LNCaP clone FGC (cell line): Measurements from ENCODE around the gene ADAM10.

Experiments
- DNase-seq: peaks from one replicate; pipeline ENCODE4 v3.0.0-alpha.2; 2011; ENCODE audit warnings: low read depth
- H3K4me3 ChIP-seq: 2 replicates; pipeline ENCODE4 v1.5.1; 2011; ENCODE audit warnings: mild to moderate bottlenecking, low read depth, low read length, control low read depth
- TF ChIP-seq, protein P1 (sequence below): IDR thresholded peaks from 2 replicates; pipeline ENCODE4 v1.5.1; 2012; ENCODE audit warnings: mild to moderate bottlenecking; ENCODE audit not compliant: control insufficient read depth, insufficient read depth; ENCODE audit errors: extremely low read depth

ADAM10 gene

DNA sequence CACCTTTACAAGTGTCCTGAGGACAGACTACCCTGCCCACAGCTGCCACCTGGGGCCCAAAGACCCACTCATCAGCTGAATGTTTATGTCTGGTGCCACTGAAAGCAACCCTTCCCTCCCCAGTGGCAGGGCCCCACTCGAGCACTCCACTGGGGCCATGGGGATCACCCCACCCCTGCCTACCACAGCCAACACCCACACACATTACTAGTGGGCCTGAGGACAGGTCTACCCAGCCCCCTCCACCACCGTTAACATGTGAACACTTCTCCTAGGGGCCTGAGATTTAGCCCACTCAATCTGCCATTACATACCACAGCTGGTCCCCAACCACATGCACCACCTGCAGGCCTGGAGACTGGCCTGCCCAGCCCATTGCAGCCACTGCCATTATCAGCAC is 52.3 kb downstream of the ADAM10 start:
- TF ChIP-seq, protein P1, sequence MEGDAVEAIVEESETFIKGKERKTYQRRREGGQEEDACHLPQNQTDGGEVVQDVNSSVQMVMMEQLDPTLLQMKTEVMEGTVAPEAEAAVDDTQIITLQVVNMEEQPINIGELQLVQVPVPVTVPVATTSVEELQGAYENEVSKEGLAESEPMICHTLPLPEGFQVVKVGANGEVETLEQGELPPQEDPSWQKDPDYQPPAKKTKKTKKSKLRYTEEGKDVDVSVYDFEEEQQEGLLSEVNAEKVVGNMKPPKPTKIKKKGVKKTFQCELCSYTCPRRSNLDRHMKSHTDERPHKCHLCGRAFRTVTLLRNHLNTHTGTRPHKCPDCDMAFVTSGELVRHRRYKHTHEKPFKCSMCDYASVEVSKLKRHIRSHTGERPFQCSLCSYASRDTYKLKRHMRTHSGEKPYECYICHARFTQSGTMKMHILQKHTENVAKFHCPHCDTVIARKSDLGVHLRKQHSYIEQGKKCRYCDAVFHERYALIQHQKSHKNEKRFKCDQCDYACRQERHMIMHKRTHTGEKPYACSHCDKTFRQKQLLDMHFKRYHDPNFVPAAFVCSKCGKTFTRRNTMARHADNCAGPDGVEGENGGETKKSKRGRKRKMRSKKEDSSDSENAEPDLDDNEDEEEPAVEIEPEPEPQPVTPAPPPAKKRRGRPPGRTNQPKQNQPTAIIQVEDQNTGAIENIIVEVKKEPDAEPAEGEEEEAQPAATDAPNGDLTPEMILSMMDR: no peak
- DNase-seq: no peak

DNA sequence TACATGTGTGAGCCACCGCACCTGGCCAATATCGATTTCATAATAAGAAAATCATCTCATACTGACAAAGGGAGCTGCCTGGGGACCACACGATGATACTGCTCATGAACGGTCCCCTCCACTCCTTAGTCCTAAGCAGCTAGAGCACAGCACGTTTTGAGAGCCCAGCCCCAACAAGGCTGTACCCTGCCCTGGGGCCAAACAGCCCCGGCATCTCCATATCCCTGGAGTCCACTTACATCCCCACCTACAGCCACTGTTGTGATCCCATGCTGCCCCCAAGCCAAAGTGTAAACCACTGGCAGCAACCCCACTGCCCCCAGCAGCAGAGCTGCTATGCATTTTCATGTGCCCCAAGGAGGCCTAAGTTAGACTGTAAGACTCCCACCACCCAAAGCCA is 52.8 kb downstream of the ADAM10 start:
- TF ChIP-seq, protein P1: no peak
- no peak overlapping the region for H3K4me3 ChIP-seq
- DNase-seq: no peak

More for the DNA sequence above, 52.3 kb downstream of the ADAM10 start:
- no peak overlapping the region for H3K4me3 ChIP-seq

GRCh38 chr15:58694641-58695398 is 54.7 kb downstream of the ADAM10 start:
- TF ChIP-seq, protein P1: no peak
- DNase-seq: no peak

GRCh38 chr15:58690703-58691102 is 58.8 kb downstream of the ADAM10 start:
- no peak for DNase-seq
- no peak overlapping the region for H3K4me3 ChIP-seq
- TF ChIP-seq, protein P1: no peak

More at GRCh38 chr15:58694641-58695398, 54.7 kb downstream of the ADAM10 start:
- no peak overlapping the region for H3K4me3 ChIP-seq

GRCh38 chr15:58689646-58690045 is 59.9 kb downstream of the ADAM10 start:
- DNase-seq: no peak
- TF ChIP-seq, protein P1: no peak

GRCh38 chr15:58686286-58686685 is 63.2 kb downstream of the ADAM10 start:
- TF ChIP-seq, protein P1: no peak
- no peak overlapping the region for H3K4me3 ChIP-seq
- no peak for DNase-seq

More at GRCh38 chr15:58689646-58690045, 59.9 kb downstream of the ADAM10 start:
- no peak overlapping the region for H3K4me3 ChIP-seq

- TF ChIP-seq, protein P1: no peak
- H3K4me3 ChIP-seq: no peak overlapping the region
- DNase-seq: no peak
These were observed 64.8 kb downstream of the ADAM10 start for GRCh38 chr15:58684751-58685150.
